NCI-H1105 treated with DMSO at 0.1 percent for 48 hours (cell line): ENCODE measurements around the gene EIF4E2.

Source experiments
- DNase-seq: peaks from one replicate; lab custom pipeline; 2025; lab: John Stamatoyannopoulos, UW

The EIF4E2 gene

GRCh38 chr2:232537499-232537898 lies 13.0 kb upstream of the EIF4E2 start:
- no peak for DNase-seq

DNA sequence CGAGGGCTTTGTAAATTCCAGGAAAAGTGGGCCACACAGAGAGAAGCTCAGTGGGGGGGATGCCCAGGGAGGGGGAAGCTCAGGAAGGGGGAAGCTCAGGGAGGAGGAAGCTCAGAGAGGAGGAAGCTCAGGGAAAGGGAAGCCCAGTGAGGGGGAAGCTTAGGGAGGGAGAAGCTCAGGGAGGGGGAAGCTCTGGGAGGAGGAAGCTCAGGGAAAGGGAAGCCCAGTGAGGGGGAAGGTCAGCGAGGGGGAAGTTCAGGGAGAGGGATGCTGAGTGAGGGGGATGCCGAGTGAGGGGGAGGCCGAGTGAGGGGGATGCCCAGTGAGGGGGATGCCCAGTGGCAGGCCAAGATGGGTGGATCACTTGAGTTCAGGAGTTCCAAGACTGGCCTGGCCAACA lies 11.8 kb upstream of the EIF4E2 start:
- no peak for DNase-seq

DNA sequence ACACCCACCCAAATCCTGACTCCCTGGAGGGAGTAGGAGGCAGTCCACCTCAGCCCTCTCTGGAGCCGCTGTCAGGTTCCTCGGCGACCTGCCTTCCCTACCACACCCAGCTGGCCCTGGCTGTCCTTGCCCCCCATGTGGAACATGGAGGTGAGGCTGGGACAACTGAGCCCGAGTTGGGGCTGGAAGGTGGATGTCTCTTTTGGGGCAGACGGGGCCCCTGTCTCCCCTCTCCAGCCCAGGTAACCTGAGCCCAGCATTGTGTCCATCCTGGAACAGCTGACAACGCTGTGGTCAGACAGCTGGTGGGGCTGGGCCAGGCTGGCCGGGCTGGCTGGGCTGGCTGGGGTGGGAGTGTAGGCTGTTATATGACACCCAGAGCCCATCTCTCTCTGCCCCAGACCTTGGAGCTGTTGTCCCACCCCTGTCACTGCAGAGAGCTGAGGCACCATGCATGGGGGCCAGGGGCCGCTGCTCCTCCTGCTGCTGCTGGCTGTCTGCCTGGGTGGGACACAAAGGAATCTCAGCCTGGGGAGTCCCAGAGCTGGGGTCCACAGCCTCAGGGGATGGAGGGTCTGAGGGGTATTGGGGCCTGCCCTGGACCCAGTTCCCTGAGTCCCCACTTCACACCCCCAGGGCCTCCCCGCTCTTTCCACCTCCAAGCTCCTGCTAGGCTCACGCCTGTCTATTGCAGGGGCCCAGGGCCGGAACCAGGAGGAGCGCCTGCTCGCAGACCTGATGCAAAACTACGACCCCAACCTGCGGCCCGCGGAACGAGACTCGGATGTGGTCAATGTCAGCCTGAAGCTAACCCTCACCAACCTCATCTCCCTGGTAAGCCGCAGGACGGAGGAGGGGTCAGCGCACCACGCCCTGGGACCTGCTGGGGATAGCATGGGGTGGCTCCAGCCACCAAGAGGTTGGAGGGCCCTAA lies 10.9 kb upstream of the EIF4E2 start, which contains the start of gene CHRNG:
Gene CHRNG (plus strand): TSS at position 395 of the 934 bp plus-strand sequence. CDS start 56 bp downstream, at position 451.
- no peak for DNase-seq

DNA sequence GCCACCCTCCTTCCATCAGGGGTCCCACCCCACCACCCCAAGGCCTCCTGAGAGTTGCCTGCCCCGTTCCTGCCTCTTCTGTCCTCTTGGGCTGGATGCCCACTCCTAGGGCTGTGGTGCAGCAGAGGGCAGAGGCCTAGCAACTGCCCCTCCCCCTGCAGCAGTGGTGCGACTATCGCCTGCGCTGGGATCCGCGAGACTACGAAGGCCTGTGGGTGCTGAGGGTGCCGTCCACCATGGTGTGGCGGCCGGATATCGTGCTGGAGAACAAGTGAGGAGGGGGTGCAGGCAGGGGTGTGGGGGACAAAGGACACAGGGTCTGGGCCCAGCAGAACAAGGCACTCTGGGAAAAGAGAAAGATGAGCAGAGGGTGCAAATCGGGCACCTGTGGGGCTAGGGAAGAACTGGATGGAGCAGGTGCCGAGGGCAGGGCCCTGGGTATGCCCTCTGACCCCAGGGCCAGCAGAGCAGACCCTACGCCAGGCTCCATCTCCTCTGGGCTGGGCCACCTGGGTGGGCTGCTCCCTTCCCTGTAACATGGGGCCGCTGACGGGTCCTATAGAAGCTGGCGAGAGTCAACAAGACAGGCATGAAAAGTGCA lies 9.9 kb upstream of the EIF4E2 start:
- DNase-seq: no peak

GRCh38 chr2:232541195-232541960 lies 9.1 kb upstream of the EIF4E2 start:
- no peak for DNase-seq

GRCh38 chr2:232541961-232542714 lies 8.4 kb upstream of the EIF4E2 start:
- no peak for DNase-seq

- no peak for DNase-seq
Observed at GRCh38 chr2:232542715-232543467, 7.6 kb upstream of the EIF4E2 start.

- DNase-seq: no peak
Observed at GRCh38 chr2:232543491-232543890, 7.0 kb upstream of the EIF4E2 start.

DNA sequence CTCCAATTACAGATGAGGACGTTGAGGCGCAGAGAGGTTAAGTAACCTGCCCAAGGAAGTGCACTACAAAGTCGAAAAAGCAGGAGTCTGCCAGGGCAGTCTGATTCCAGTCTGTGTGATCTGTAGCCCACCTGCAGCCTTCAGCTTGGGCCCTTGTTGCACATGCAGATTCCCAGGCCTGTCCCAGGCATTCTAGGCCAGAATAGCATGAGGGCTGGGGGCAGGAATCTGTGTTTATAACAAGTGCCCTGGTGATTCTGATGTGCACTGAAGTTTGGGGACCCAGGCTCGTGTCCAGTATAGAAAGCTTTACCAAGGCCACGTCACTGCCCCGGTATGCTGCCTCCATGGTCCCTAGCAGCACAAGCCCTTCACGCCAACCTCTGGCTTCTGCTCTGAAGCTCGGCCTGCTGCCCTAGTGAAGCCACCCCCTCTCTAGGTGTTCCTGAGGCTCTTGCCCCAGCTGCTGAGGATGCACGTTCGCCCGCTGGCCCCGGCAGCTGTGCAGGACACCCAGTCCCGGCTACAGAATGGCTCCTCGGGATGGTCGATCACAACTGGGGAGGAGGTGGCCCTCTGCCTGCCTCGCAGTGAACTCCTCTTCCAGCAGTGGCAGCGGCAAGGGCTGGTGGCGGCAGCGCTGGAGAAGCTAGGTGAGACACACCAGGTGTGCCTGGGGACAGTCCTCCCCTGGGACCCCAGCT lies 6.4 kb upstream of the EIF4E2 start:
- no peak for DNase-seq

DNA sequence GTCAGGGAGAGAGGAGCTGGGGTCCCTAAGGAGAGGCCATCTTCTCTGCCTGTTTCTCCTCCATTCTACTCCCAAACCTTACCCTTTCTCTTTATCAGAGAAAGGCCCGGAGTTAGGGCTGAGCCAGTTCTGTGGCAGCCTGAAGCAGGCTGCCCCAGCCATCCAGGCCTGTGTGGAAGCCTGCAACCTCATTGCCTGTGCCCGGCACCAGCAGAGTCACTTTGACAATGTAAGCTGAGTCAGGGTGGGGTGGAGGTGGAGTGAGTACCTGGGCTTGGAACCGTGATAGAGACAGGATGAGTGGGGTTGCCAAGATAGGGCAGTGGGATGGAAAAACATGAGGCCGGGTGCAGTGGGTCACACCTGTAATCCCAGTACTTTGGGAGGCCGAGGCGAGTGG lies 5.8 kb upstream of the EIF4E2 start:
- DNase-seq: no peak

DNA sequence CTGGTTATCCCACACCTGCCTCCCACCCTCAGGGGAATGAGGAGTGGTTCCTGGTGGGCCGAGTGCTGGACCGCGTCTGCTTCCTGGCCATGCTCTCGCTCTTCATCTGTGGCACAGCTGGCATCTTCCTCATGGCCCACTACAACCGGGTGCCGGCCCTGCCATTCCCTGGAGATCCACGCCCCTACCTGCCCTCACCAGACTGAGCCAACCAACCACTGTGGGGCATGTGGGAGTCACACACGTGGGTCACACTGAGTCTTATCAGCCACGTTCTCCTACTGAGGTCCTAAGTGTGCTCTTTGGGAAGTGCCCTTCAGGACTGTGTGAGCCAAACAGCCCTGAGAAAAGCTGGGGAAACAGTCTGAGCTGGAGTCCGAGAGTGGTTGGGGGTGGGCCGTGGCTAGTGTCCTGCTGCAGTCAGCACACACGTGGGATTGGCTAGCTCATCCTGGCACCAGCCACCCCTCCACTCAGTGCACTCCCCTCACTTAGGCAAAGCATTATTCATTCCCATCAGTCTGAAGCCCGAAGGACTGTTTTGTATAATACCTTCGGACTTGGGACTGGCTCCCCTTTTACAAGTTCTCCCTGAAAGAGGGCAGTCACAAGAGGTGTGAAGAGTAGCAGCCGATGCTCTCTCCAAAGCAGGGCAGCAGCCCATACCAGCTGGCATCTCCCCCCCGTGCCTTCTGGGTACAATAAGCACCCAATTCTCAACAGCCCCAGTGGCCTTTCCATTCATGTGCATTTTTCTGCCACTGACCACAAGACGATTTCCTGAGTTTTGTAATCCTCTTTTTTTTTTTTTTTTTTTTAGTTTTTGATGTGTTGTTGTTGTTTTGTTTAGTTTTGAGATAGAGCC lies 4.7 kb upstream of the EIF4E2 start:
- DNase-seq: no peak

DNA sequence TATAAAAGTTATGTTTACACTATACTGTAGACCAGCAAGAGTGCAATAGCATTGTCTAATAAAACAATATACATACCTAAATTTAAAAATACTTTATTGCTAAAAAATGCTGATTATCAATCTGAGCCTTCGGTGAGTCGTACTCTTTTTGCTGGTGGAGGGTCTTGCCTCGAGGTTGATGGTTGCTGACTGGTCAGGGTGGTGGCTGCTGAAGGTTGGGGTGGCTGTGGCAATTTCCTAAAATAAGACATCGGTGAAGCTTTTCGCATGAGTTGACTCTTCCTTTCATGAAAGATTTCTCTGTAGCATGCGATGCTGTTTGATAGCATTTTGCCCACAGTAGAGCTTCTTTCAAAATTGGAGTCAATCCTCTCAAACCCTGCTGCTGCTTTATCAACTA lies 2.5 kb upstream of the EIF4E2 start:
- no peak for DNase-seq

DNA sequence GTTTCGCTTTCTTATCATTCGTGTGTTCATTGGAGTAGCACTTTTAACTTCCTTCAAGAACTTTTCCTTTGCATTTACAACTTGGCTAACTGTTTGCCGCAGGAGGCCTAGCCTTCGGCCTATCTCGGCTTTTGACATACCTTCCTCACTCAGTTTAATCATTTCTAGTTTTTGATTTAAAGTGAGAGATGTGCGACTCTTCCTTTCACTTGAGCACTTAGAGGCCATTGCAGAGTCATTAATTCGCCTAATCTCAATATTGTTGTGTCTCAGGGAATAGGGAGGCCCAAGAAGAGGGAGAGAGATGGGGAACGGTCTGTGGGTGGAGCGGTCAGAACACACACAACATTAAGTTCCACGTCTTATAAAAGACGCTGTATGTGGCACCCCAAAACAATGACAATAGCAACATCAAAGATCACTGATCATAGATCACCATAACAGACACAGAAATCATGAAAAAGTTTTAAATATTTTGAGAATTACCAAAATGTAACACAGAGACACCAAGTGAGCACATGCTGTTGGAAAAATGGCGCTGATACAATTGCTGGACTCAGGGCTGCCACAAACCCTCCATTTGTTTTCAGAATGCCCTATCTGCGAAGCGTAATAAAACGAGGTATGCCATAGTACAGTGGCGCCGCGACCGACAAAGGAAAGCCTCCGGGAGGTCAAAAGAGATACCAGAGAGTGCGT lies 685 bp upstream of the EIF4E2 start:
- DNase-seq: peak; percentile 51

DNA sequence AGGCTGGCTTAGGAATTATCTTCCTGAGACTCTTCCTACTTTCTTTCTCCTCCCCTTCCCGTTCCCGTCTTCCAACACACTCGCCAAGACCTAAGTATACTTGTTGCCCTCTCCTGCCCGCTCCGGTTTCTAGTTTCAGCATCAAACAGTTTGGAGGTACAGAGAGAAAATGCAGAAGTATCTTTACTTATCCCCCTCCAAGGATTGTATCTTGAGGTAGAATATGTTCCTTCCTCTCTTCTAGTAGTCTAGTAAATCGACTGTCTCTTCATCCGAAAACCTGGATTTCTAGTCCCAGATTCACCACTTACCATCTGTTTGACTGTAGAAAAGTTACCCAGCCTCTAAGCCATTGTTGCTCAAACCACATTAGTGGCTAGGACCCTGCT lies 755 bp downstream of the EIF4E2 start:
- no peak for DNase-seq

DNA sequence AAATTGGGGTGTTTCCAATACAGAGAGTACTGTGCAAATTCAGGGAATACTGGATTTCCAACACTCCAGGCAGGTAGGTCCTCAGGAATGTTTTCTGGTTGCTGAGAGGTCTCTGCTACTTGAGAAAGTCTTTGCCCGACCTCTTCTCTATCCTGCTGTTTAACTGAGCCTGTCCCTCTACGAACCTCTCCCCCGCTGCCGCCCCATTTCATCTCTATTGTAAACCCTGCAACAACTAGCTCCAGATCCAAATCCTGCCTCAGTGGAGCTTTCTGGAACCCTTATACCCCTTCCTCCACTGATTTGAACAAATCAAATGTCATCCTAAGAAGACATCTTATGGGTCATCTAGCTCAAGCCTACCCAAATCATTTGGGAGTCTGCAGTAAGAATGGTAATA lies 1.3 kb downstream of the EIF4E2 start:
- DNase-seq: no peak

GRCh38 chr2:232556426-232556825 lies 5.9 kb downstream of the EIF4E2 start:
- DNase-seq: no peak

- no peak for DNase-seq
Observed at GRCh38 chr2:232562515-232563151, 12.1 kb downstream of the EIF4E2 start.

DNA sequence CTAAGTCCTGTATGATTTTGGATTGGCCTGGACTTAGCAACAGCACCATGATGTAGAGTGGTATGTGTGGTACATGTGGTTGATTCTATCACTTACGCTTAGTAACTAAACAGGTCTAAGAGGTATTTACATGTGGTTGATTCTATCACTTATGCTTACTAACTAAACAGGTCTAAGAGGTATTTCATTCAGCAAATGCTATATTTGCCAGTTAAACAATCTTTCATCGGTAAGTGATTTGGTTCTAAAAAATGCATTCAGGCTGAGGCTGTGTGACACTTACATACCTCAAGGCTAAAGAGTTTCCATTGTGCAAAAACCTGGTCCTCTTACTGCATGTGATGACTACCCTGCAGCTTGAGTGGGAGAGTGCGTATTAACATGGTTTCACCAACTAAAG lies 13.1 kb downstream of the EIF4E2 start:
- DNase-seq: no peak
